CD8-positive, alpha-beta memory T cell (primary cell): ENCODE measurements around the gene HSD11B1. TPM values are rescaled to one million over a fixed set of nuclear protein-coding genes. Genes with fewer than 3 reads are reported as not detected.
"Not testable (repeated sequence)": the region's sequence is repeated elsewhere in the genome, so short reads cannot be mapped to it uniquely, and the experiment has no call there.

Experiments
- CTCF ChIA-PET: fragments of 350-600 bp; sonication (Branson Sonifier 250); formaldehyde crosslinking; loops from one replicate; lab custom pipeline; 2021; ENCODE audit warnings: antibody characterized with exemption; lab: Charles Lee
- POLR2A ChIA-PET: fragments of 350-600 bp; sonication (Branson Sonifier 250); formaldehyde crosslinking; loops from one replicate; lab custom pipeline; 2021; ENCODE audit warnings: antibody characterized with exemption; lab: Charles Lee
- DNase-seq, 5 donors: peaks; one replicate each; pipeline versions ENCODE4 v3.0.0 to v3.0.0-alpha.2; 2020 to 2022; ENCODE audit warnings: mixed read lengths in 1 of 5
- H3K27ac ChIP-seq: one replicate; pipeline ENCODE4 v1.7.0; 2013; ENCODE audit warnings: low read depth, mild to moderate bottlenecking, low read length, moderate library complexity
- H3K27me3 ChIP-seq: 2 replicates; pipeline ENCODE4 v1.7.0; 2013; ENCODE audit warnings: low read length, mild to moderate bottlenecking; ENCODE audit not compliant: insufficient read depth, poor library complexity, severe bottlenecking
- H3K36me3 ChIP-seq: 2 replicates; pipeline ENCODE4 v1.7.0; 2013; ENCODE audit warnings: mild to moderate bottlenecking, low read length, moderate library complexity; ENCODE audit not compliant: insufficient read depth
- H3K4me1 ChIP-seq: 2 replicates; pipeline ENCODE4 v1.7.0; 2013; ENCODE audit warnings: mild to moderate bottlenecking, low read length, moderate library complexity; ENCODE audit not compliant: insufficient read depth
- H3K4me3 ChIP-seq: 2 replicates; pipeline ENCODE4 v1.7.0; 2013; ENCODE audit warnings: mild to moderate bottlenecking, low read length
- H3K9me3 ChIP-seq: 2 replicates; pipeline ENCODE4 v1.7.0; 2013; ENCODE audit warnings: mild to moderate bottlenecking, low read length
- H3K27ac Mint-ChIP-seq, 8 donors: one replicate each; pipeline ENCODE4 v1.8.0; 2020 to 2021; ENCODE audit warnings: mixed read lengths in 8 of 8, mild to moderate bottlenecking in 6 of 8, inconsistent platforms in 3 of 8, moderate library complexity in 3 of 8
- H3K27me3 Mint-ChIP-seq, 2 donors: one replicate each; pipeline ENCODE4 v1.8.0; 2020 to 2021; ENCODE audit warnings: mixed read lengths in 2 of 2, mild to moderate bottlenecking in 1 of 2, moderate library complexity in 1 of 2
- H3K36me3 Mint-ChIP-seq, 3 donors: one replicate each; pipeline ENCODE4 v1.8.0; 2020 to 2021; ENCODE audit warnings: mixed read lengths in 3 of 3, inconsistent platforms in 1 of 3, mild to moderate bottlenecking in 1 of 3
- H3K4me1 Mint-ChIP-seq, 3 donors: one replicate each; pipeline ENCODE4 v1.8.0; 2020 to 2021; ENCODE audit warnings: mixed read lengths in 3 of 3, inconsistent platforms in 1 of 3, mild to moderate bottlenecking in 1 of 3
- H3K4me3 Mint-ChIP-seq, 7 donors: one replicate each; pipeline ENCODE4 v1.8.0; 2020 to 2021; ENCODE audit warnings: mixed read lengths in 7 of 7, mild to moderate bottlenecking in 6 of 7, moderate library complexity in 4 of 7, inconsistent platforms in 2 of 7
- H3K9me3 Mint-ChIP-seq, 5 donors: one replicate each; pipeline ENCODE4 v1.8.0; 2020 to 2022; ENCODE audit warnings: mixed read lengths in 5 of 5, mild to moderate bottlenecking in 3 of 5, moderate library complexity in 2 of 5, inconsistent platforms in 1 of 5
- polyA plus RNA-seq: library from polyadenylated mRNA; unstranded; fragments of 300-500 nt; fragmentation: Illumina TruSeq; gene quantifications from one replicate; pipeline ENCODE4 v1.2.3, GENCODE V29; 2021
- total RNA-seq, 2 experiments: library from RNA; stranded (reverse); gene quantifications; one replicate each; pipeline ENCODE4 v1.2.3, GENCODE V29; 2021

Gene HSD11B1
- total and polyA plus RNA-seq, 3 experiments from 2014 or later, result 0.30 to 0.80 (median 0.59) TPM

DNA sequence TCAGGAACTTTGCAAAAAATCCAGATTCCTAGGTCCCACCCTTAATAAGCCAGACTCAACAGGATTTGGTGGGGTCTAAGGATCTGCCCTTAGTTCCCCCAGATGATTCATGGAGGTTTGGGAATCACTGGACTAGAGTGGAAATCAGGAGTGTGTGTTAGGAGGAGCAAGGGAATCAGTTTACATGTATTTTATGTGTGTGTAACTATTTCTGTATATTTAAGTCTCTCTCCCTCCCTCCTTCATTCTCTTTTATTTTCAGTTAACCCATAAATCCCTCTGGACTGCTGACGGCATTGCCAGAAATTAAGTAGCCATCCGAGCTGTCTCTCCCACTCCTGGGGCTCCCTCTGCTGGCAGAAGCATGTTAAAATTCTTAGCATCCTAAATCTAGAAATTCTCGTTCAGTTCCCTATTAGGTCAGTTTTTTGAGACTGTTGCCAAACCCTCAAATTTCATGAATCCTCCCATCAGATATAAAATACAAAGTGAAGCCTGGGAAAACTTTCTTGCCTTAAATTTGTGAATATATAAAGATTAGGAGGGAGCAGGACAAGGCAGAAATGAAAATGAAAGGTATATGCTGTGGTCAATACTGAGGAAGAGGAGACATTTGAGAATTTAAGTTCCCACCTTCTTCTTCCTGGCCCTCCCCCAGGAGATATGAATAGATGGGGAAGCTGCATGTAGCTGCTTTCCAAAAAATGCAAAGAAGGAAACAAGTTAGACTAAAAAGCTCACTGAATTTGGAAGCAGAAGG is 11.7 kb upstream of the HSD11B1 start:
- H3K4me1 ChIP-seq, result no peaks in the 10 kb centered on the region
- no peaks in the 10 kb centered on the region for H3K9me3 ChIP-seq
- H3K4me3 ChIP-seq, result no peak overlapping the region
- Mint-ChIP-seq H3K27me3 (peaks cover 0 to 2% of the 10 kb centered on the region in 2 donors), H3K4me3 (no peak overlapping the region), H3K27ac (peak overlapping the region in 3 of 8 donors; percentile 11 to 43 (median 19)), H3K4me1 (peaks cover 6 to 25% (median 9%) of the 10 kb centered on the region in 3 donors), H3K36me3 (no peaks in the 10 kb centered on the region), H3K9me3 (no peaks in the 10 kb centered on the region)
- DNase-seq, result peak; percentile 31 to 62 (median 45)
- CTCF ChIA-PET, result interaction anchor here (0.7 to 2.0 kb wide), 8 partner anchors 38 to 125 kb away, joined by 3 to 6 read pairs (median 3); partner anchors contain the start of gene TRAF3IP3
- H3K36me3 ChIP-seq, result no peaks in the 10 kb centered on the region
- H3K27ac ChIP-seq, result no peak overlapping the region
- POLR2A ChIA-PET, result no interaction called here
- no peaks in the 10 kb centered on the region for H3K27me3 ChIP-seq

DNA sequence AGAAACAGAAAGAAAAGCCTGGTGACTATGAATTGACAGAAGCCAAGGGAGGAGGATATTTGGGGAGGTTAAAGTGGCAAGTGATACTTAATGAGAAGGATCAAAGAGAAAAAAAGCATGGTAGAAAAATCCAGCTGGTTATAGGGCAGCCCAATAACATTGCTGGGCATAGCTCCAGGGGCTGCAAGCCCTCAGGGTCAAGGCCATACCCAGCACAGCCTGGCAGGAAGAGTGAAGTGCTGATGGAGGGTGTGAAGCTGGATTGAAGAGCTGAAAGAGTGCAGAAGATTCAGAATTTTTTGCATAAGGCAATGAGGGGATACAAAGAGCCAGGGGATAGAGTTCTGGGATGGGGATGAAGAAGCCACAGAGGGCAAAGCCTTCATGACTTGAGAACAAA is 8.0 kb upstream of the HSD11B1 start:
- Mint-ChIP-seq H3K27me3 (peaks cover 0 to 6% of the 10 kb centered on the region in 2 donors), H3K36me3 (peaks cover 0 to 7% (median 3%) of the 10 kb centered on the region in 3 donors), H3K27ac (peak overlapping the region in 1 of 8 donors; percentile 36), H3K4me3 (no peak overlapping the region), H3K4me1 (peaks cover 6 to 16% (median 9%) of the 10 kb centered on the region in 3 donors), H3K9me3 (no peaks in the 10 kb centered on the region)
- no peaks in the 10 kb centered on the region for H3K4me1 ChIP-seq
- H3K36me3 ChIP-seq, result no peaks in the 10 kb centered on the region
- ChIA-PET POLR2A (no interaction called here), CTCF (no interaction called here)
- no peak overlapping the region for H3K4me3 ChIP-seq
- no peak for DNase-seq
- no peaks in the 10 kb centered on the region for H3K27me3 ChIP-seq
- H3K9me3 ChIP-seq, result no peaks in the 10 kb centered on the region
- H3K27ac ChIP-seq, result no peak overlapping the region

DNA sequence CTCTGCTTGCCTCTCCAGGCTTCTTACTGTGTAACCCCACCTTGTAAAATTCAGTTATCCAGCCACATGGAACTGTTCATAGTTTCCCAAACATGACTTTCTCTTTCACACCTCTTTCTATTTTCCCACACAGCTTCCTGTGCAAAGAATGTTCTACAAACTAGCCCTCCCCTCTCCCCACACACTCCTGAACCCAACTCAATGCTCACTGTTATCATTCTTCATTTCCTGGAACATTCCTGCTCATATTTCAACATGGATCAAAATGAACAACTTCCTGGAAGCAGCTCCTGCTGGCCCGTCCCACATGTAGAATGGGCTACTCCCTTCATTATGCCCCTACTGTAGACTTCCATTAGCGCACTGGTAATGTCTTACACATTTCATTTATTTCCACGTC is 7.5 kb upstream of the HSD11B1 start:
- Histone ChIP-seq H3K27ac (no peak overlapping the region), H3K4me3 (no peak overlapping the region), H3K9me3 (no peaks in the 10 kb centered on the region), H3K4me1 (no peaks in the 10 kb centered on the region), H3K27me3 (no peaks in the 10 kb centered on the region), H3K36me3 (no peaks in the 10 kb centered on the region)
- Mint-ChIP-seq H3K4me3 (no peak overlapping the region), H3K27me3 (peaks cover 0 to 7% of the 10 kb centered on the region in 2 donors), H3K27ac (peak overlapping the region in 1 of 8 donors; percentile 14), H3K36me3 (peaks cover 0 to 9% (median 4%) of the 10 kb centered on the region in 3 donors), H3K4me1 (peaks cover 6 to 16% (median 9%) of the 10 kb centered on the region in 3 donors), H3K9me3 (no peaks in the 10 kb centered on the region)
- DNase-seq, result no peak
- POLR2A ChIA-PET, result no interaction called here
- CTCF ChIA-PET, result no interaction called here

DNA sequence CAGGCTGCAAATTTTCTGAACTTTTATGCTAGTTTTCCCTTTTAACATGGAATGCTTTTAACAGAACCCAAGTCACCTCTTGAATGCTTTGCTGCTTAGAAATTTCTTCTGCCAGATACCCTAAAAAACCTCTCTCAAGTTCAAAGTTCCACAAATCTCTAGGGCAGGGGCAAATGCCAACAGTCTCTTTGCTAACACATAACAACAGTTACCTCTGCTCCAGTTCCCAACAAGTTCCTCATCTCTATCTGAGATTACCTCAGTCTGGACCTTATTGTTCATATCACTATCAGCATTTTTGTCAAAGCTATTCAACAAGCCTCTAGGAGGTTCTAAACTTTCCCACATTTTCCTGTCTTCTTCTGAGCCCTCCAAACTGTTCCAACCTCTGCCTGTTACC is 4.0 kb upstream of the HSD11B1 start:
- DNase-seq, H3K36me3 ChIP-seq, H3K4me3 ChIP-seq, H3K9me3 Mint-ChIP-seq, H3K36me3 Mint-ChIP-seq, H3K9me3 ChIP-seq, H3K4me1 Mint-ChIP-seq, H3K27me3 ChIP-seq, H3K4me3 Mint-ChIP-seq, POLR2A ChIA-PET, H3K4me1 ChIP-seq, H3K27ac ChIP-seq, H3K27ac Mint-ChIP-seq: not testable (repeated sequence)
- CTCF ChIA-PET, result interaction anchor here (1.9 kb wide), 1 partner anchor 131 kb away, joined by 5 read pairs; no protein-coding TSS in a partner anchor
- peaks cover 10 to 12% of the 10 kb centered on the region in 2 donors for H3K27me3 Mint-ChIP-seq

DNA sequence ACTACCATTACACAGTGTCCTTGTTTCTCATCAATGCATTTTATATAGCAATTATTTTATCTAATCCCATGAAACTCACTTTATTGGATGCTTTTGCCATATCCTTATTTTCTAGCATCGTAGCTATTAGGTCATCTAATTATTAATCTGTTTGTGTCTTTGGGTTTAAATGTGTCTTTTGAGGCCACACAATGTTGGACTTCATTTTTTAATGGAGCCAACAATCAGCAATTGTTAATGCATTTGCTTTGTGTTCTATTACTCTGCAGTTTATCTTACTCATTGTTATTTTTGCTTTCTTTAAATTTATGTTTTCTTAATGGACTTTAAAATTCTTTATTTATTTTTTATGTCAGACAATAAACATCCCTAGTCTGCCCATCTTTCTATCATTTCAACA is 1.8 kb upstream of the HSD11B1 start:
- CTCF ChIA-PET, result no interaction called here
- POLR2A ChIA-PET, result no interaction called here
- no peaks in the 10 kb centered on the region for H3K9me3 Mint-ChIP-seq
- H3K4me1 ChIP-seq, result no peaks in the 10 kb centered on the region
- H3K27ac ChIP-seq, result no peak overlapping the region
- no peaks in the 10 kb centered on the region for H3K9me3 ChIP-seq
- no peak overlapping the region for H3K4me3 Mint-ChIP-seq
- no peak for DNase-seq
- H3K4me1 Mint-ChIP-seq, result peaks cover 0 to 5% (median 1%) of the 10 kb centered on the region in 3 donors
- peaks cover 10% of the 10 kb centered on the region in 2 donors for H3K27me3 Mint-ChIP-seq
- no peaks in the 10 kb centered on the region for H3K36me3 ChIP-seq
- peaks cover 0 to 13% (median 6%) of the 10 kb centered on the region in 3 donors for H3K36me3 Mint-ChIP-seq
- no peak overlapping the region for H3K27ac Mint-ChIP-seq
- no peak overlapping the region for H3K4me3 ChIP-seq
- no peaks in the 10 kb centered on the region for H3K27me3 ChIP-seq

DNA sequence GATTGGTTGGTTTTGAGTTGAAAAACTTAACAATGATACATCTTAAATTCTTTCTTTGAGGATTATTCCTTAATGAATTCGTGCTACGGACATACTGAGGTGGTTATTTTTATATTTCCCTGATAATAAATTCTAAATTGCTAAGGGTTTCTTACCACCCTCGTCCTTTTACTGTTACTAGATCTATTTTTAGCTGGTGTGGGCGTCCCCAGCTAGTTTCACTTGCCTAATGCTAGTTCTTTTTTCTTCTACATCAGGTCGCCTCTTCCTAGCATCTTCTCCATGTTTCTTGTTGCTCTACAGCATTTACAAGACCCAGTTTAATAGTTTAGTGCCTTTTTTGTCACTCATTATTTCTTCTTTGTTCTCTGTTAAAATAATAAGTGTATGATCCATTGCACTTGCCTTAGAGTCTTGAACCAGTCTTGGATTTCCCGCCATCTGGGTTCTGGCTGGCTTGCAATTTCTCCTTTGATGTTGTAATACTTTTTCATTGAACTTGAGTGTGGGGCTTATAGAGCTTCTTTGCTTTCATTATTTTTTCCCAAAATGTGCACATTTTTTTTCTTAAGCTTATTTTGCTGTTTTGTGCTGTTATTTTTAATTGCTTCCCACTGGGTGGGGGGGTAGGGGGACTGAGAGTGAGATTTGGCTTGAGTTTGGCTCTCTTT is 677 bp upstream of the HSD11B1 start:
- Mint-ChIP-seq H3K9me3 (no peaks in the 10 kb centered on the region), H3K27ac (no peak overlapping the region), H3K27me3 (peaks cover 9 to 10% of the 10 kb centered on the region in 2 donors), H3K4me1 (peaks cover 0 to 5% (median 1%) of the 10 kb centered on the region in 3 donors), H3K4me3 (no peak overlapping the region), H3K36me3 (peaks cover 0 to 13% (median 6%) of the 10 kb centered on the region in 3 donors)
- ChIA-PET POLR2A (no interaction called here), CTCF (no interaction called here)
- no peaks in the 10 kb centered on the region for H3K27me3 ChIP-seq
- no peaks in the 10 kb centered on the region for H3K4me1 ChIP-seq
- no peaks in the 10 kb centered on the region for H3K9me3 ChIP-seq
- no peaks in the 10 kb centered on the region for H3K36me3 ChIP-seq
- DNase-seq, result no peak
- H3K27ac ChIP-seq, result no peak overlapping the region
- no peak overlapping the region for H3K4me3 ChIP-seq

DNA sequence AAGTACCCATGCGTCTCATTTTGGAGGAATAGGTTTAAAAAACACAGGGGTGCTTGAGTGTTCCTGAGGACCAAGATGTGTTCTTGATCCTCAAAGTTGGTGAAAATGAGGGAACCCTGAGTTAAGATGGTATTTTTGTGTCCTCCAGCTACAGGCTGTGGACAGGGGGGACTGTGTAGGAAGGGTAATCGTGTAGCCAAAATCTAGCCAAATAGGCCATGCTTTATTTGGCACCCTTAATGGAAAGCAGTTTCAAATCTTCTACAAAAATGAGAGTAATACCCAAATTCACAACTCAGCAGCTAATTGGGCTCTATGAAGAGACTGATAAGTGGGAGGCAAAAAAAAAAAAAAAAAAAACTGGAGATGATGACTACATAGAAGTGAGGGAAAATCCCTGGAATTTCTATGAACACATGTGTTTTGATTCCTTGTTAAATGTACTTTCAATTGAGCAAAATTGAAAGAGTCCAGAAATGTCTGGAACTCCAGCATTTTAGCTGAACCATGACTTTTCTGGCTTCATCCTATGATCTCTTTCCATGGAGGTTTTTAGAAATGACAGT is 470 bp downstream of the HSD11B1 start:
- Mint-ChIP-seq H3K36me3 (peaks cover 0 to 10% (median 6%) of the 10 kb centered on the region in 3 donors), H3K4me1 (peaks cover 3 to 10% (median 10%) of the 10 kb centered on the region in 3 donors), H3K27me3 (peaks cover 7 to 13% of the 10 kb centered on the region in 2 donors), H3K27ac (no peak overlapping the region), H3K4me3 (no peak overlapping the region), H3K9me3 (no peaks in the 10 kb centered on the region)
- no peak overlapping the region for H3K4me3 ChIP-seq
- no peaks in the 10 kb centered on the region for H3K36me3 ChIP-seq
- no peaks in the 10 kb centered on the region for H3K27me3 ChIP-seq
- no peak overlapping the region for H3K27ac ChIP-seq
- DNase-seq, result no peak
- POLR2A ChIA-PET, result interaction anchor here (0.5 kb wide), 1 partner anchor 104 kb away, joined by 6 read pairs; no protein-coding TSS in a partner anchor
- CTCF ChIA-PET, result interaction anchor here (0.7 kb wide), 1 partner anchor 137 kb away, joined by 3 read pairs; no protein-coding TSS in a partner anchor
- H3K4me1 ChIP-seq, result no peaks in the 10 kb centered on the region
- no peaks in the 10 kb centered on the region for H3K9me3 ChIP-seq

DNA sequence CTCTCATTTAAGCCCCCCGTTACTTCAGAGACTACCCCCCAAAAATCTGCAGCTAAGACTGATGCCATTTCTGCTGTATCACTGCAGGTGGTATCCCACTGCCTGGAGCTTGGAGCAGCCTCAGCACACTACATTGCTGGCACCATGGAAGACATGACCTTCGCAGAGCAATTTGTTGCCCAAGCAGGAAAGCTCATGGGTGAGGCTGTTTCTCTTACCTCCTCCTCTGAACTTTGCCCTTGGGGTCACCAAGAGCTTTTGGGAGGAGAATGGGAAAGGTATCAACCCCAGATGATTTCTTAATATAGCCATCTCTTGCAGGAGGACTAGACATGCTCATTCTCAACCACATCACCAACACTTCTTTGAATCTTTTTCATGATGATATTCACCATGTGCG is 2.0 kb downstream of the HSD11B1 start:
- Histone ChIP-seq H3K36me3 (no peaks in the 10 kb centered on the region), H3K9me3 (no peaks in the 10 kb centered on the region), H3K27ac (no peak overlapping the region), H3K4me3 (no peak overlapping the region), H3K4me1 (no peaks in the 10 kb centered on the region), H3K27me3 (no peaks in the 10 kb centered on the region)
- Mint-ChIP-seq H3K36me3 (peaks cover 0 to 12% (median 4%) of the 10 kb centered on the region in 3 donors), H3K27ac (no peak overlapping the region), H3K4me1 (peaks cover 5 to 20% (median 13%) of the 10 kb centered on the region in 3 donors), H3K27me3 (peaks cover 7 to 17% of the 10 kb centered on the region in 2 donors), H3K4me3 (no peak overlapping the region), H3K9me3 (no peaks in the 10 kb centered on the region)
- no peak for DNase-seq
- CTCF ChIA-PET, result no interaction called here
- POLR2A ChIA-PET, result no interaction called here
